HUES6 (cell line): ENCODE data around the gene ERBB4.
"Not testable (repeated sequence)": the region's sequence is repeated elsewhere in the genome, so short reads cannot be mapped to it uniquely, and the experiment has no call there.

Experiments
- H3K27ac ChIP-seq: 2 replicates; pipeline ENCODE4 v1.7.0; 2013; ENCODE audit warnings: low read depth, mild to moderate bottlenecking, low read length, inconsistent platforms
- H3K27me3 ChIP-seq: 2 replicates; pipeline ENCODE4 v1.6.1; 2013; ENCODE audit warnings: low read length; ENCODE audit not compliant: control insufficient read depth, insufficient read depth
- H3K36me3 ChIP-seq: 2 replicates; pipeline ENCODE4 v1.6.1; 2013; ENCODE audit warnings: low read length; ENCODE audit not compliant: control insufficient read depth, insufficient read depth
- H3K4me1 ChIP-seq: 2 replicates; pipeline ENCODE4 v1.6.1; 2013; ENCODE audit warnings: low read length; ENCODE audit not compliant: control insufficient read depth, insufficient read depth
- H3K4me3 ChIP-seq: 2 replicates; pipeline ENCODE4 v1.5.1; 2013; ENCODE audit warnings: low read depth, low read length
- H3K9ac ChIP-seq: one replicate; pipeline ENCODE4 v1.6.1; 2013; ENCODE audit warnings: mild to moderate bottlenecking, low read length
- H3K9me3 ChIP-seq: 2 replicates; pipeline ENCODE4 v1.6.1; 2013; ENCODE audit warnings: low read depth, low read length; ENCODE audit not compliant: control insufficient read depth, insufficient read depth

Gene ERBB4

DNA sequence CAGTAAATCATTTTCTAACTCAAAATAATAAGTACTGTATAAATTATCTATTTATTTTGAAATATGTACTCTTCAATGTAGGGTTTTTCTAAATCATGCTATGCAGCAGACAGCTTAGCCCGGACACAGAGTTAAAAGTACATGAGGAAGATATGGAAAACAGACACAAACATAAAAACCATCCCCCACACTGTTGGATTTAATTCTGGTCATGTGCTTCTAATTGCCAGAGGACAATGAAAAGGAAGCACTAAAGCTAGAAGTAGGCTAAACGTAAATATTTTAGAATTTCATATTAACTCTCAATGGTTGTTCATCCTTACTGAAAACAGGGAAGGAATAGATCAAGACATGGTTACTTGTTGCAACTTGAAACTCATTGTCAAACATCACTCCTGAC lies 420.7 kb downstream of the ERBB4 start:
- H3K9me3 ChIP-seq = no peaks in the 10 kb centered on the region
- H3K36me3 ChIP-seq = no peaks in the 10 kb centered on the region
- H3K27ac ChIP-seq = no peak overlapping the region
- H3K4me1 ChIP-seq = peaks cover 5% of the 10 kb centered on the region; the same call in 1 of the 2 replicates
- no peak overlapping the region for H3K4me3 ChIP-seq
- H3K9ac ChIP-seq = no peak overlapping the region
- H3K27me3 ChIP-seq = no peaks in the 10 kb centered on the region

DNA sequence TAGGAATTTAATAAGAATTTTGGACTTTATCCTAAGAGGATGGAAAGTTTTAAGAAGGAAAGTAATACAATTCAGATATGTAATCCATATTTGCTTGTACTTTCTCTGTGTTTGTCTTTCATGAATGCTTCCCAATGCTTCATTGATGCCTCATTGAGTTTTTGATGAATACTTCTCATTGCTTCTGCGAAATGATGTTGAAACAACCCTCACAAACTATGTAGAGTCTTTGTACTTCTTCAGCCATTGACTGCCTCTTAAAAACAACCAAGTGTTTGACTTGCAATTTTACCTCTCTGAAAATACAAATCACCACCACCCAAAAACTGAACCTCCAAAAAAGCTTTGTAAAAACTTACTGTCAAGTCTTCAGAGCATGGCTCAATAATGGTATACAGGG lies 424.1 kb downstream of the ERBB4 start:
- H3K4me1 ChIP-seq = peaks cover 21% of the 10 kb centered on the region
- no peak overlapping the region for H3K4me3 ChIP-seq
- no peak overlapping the region for H3K27ac ChIP-seq
- no peak overlapping the region for H3K9ac ChIP-seq
- H3K36me3 ChIP-seq = no peaks in the 10 kb centered on the region
- H3K27me3 ChIP-seq = no peaks in the 10 kb centered on the region
- H3K9me3 ChIP-seq = no peaks in the 10 kb centered on the region

DNA sequence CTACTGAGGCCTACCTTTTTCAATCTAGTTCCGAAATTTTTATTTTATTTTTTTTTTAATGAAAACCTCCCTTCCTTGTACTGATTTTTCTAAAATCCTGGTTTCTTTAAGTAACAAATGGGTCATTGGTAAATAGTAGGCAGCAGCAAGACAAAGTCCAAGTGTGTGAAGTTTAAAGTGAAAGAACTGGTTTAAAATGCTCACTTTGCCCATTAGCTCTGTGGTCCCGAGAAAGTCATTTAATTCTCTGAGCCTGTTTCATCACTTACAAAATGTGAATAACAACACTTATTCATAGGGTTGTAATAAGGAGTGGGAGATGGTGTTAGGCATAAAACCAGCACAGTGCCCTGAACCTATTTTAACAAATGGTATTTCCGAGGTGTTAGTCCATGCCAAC lies 426.2 kb downstream of the ERBB4 start:
- Histone ChIP-seq H3K4me3 (no peak overlapping the region), H3K36me3 (no peaks in the 10 kb centered on the region), H3K9me3 (no peaks in the 10 kb centered on the region), H3K27me3 (no peaks in the 10 kb centered on the region), H3K9ac (no peak overlapping the region), H3K27ac (no peak overlapping the region), H3K4me1 (peaks cover 16% of the 10 kb centered on the region)

DNA sequence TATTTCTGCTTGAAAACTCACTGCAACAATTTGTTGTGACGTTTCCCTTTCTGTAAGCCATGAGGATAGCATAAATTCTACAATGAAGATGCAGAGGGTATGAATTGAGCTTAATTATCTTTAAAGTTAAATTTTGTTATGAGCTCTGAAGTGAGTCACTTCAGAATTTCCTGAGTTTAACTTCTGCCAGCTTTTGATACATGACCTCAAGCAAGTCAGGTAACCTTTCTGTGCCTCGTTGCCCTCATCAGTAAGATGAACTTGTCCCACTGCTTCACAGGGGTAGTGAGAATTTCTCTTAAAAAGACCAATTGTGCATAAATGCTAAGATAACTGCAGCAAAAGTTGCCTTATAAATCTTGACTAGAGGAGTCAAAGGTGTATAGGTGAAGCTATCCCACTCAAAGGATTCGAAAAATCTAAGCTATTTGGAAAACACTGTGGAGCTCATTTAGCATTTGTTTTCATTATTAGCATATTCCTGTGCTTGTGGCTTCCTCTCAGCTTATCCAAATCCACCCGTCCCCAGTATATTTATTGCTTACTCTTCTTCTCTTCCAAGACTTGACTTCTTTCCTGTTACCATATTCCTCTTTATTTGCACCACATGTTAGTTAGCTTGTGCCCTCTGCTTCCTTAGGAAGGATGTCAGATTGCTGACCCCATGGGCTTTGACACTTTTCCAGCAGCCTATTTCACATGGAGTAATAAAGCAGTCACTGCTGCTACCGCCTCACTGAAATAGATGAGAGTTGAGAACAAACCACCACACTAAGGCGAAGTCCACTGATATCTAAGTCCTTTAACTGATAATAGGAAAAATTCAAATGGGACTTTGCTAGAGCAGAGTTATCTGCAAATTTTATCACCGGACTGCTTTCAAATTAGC lies 428.6 kb downstream of the ERBB4 start:
- Histone ChIP-seq H3K9me3 (peaks cover 19% of the 10 kb centered on the region), H3K4me3 (no peak overlapping the region), H3K27ac (no peak overlapping the region), H3K36me3 (no peaks in the 10 kb centered on the region), H3K4me1 (peaks cover 16% of the 10 kb centered on the region), H3K9ac (no peak overlapping the region), H3K27me3 (no peaks in the 10 kb centered on the region)

DNA sequence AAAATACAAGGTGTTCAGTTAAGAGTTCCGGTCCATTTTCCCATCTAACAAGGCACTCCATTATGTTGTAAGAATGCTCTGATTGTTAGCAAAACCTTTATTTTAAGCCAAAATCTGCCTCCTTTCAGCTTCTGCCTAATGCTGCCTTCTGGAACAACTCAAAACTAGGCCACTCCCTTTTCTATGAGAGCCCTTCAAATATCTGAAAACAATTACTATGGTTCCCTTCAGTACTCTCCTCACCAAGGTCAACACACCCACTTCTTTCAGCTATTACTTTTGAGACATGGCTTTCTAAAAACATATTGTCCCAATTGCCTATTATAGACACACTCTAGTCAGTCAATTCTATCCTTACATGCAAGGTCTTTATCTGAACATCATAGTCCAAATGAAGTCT lies 429.4 kb downstream of the ERBB4 start:
- no peak overlapping the region for H3K9ac ChIP-seq
- H3K9me3 ChIP-seq = peaks cover 19% of the 10 kb centered on the region
- H3K4me3 ChIP-seq = no peak overlapping the region
- peaks cover 16% of the 10 kb centered on the region for H3K4me1 ChIP-seq
- H3K27me3 ChIP-seq = no peaks in the 10 kb centered on the region
- H3K27ac ChIP-seq = no peak overlapping the region
- no peaks in the 10 kb centered on the region for H3K36me3 ChIP-seq

DNA sequence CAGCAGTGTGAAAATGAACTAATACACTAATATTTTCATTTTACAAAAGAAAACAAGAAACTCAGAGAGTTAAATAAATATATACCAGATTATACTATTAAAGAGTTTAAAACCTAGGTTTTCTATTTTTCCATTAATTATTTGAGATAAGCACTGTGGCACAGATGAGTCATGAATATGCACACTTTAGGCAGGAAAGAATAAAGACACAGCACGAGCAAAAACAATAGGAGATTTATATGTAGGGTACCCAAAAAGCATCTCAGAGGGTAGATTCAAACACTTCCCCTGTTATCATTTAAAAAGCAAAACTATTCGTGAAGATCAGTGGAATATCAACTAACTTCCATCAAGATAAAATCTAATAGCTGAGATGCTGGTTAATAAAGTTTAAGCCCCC lies 430.6 kb downstream of the ERBB4 start:
- H3K9me3 ChIP-seq = peaks cover 19% of the 10 kb centered on the region
- no peak overlapping the region for H3K4me3 ChIP-seq
- peaks cover 16% of the 10 kb centered on the region for H3K4me1 ChIP-seq
- no peaks in the 10 kb centered on the region for H3K27me3 ChIP-seq
- no peak overlapping the region for H3K9ac ChIP-seq
- no peak overlapping the region for H3K27ac ChIP-seq
- H3K36me3 ChIP-seq = no peaks in the 10 kb centered on the region

DNA sequence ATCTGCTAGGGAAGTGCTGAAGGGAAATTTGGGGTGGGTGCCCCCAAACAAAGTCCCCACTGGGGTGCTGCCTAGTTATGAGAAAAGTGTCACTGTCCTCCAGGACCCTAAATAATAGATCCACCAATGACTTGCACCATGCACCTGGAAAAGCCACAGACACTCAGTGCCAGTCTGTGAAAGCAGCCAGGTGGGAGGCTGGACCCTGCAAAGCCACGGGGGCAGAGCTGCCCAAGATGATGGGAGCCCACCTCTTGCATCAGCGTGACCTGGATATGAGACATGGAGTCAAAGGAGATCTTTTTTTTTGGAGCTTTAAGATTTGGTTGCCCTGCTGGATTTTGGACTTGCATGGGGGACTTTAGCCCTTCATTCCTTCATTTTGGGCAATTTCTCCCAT lies 431.6 kb downstream of the ERBB4 start:
- H3K27me3 ChIP-seq = no peaks in the 10 kb centered on the region
- H3K9me3 ChIP-seq = peaks cover 19% of the 10 kb centered on the region
- peaks cover 16% of the 10 kb centered on the region for H3K4me1 ChIP-seq
- no peak overlapping the region for H3K4me3 ChIP-seq
- H3K27ac ChIP-seq = no peak overlapping the region
- H3K36me3 ChIP-seq = no peaks in the 10 kb centered on the region
- H3K9ac ChIP-seq = no peak overlapping the region

DNA sequence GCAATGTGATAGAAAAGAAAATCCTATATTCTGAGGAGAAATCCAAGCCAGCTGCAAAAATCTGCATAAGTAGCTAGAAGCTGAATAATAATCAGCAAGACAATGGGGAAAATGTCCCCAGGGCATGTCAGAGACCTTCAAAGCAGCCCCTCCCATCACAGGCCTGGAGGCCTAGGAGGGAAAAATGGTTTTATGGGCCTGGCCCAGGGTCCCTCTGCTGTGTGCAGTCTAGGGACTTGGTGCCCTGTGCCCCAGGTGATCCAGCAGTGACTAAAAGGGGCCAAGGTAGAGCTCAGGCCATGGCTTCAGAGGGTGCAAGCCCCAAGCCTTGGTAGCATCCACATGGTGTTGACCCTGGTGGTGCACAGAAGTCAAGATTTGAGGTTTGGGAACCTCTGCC lies 432.1 kb downstream of the ERBB4 start:
- peaks cover 16% of the 10 kb centered on the region for H3K4me1 ChIP-seq
- not testable (repeated sequence) for H3K9ac ChIP-seq, H3K4me3 ChIP-seq

DNA sequence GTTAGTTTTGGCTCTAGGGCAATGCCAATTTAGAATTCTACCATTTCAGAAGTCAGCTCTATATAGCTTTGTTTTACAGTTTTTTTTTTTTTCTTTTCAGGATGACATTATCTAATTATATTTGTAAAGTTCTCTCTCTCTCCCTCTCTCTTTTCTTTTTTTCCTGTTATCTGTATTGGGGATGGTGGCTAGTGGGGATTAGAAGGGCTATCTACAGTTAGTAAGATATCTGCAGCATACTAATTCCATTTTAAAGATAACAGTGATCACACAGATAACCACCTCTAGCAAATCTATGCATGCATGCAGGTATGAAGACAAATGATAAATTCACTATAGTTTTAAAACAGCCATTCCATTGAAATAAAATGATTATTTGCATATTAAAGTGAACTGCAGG lies 438.9 kb downstream of the ERBB4 start:
- no peak overlapping the region for H3K9ac ChIP-seq
- no peaks in the 10 kb centered on the region for H3K9me3 ChIP-seq
- H3K36me3 ChIP-seq = no peaks in the 10 kb centered on the region
- H3K4me3 ChIP-seq = no peak overlapping the region
- no peak overlapping the region for H3K27ac ChIP-seq
- no peaks in the 10 kb centered on the region for H3K4me1 ChIP-seq
- no peaks in the 10 kb centered on the region for H3K27me3 ChIP-seq

More for the DNA sequence above, 432.1 kb downstream of the ERBB4 start:
- peaks cover 19% of the 10 kb centered on the region for H3K9me3 ChIP-seq
- not testable (repeated sequence) for H3K27me3 ChIP-seq, H3K27ac ChIP-seq, H3K36me3 ChIP-seq

DNA sequence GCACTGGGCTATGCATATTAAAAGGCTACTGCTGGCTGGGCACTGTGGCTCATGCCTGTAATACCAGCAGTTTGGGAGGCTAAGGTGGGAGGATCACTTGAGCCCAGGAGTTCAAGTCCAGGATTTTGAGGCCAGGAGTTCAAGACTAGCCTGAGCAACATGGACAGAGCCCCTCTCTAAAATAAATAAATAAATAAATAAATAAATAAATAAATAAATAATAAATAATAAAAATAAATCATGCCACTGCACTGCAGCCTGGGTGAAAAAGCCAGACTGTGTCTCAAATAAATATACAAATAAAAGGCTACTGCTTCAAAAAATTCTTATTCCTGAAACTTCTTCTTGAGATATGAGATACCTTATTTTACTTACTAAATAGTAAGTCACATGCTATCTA lies 439.6 kb downstream of the ERBB4 start:
- H3K4me3 ChIP-seq = no peak overlapping the region
- no peak overlapping the region for H3K9ac ChIP-seq
- H3K36me3 ChIP-seq = no peaks in the 10 kb centered on the region
- H3K27ac ChIP-seq = no peak overlapping the region
- no peaks in the 10 kb centered on the region for H3K4me1 ChIP-seq
- H3K27me3 ChIP-seq = no peaks in the 10 kb centered on the region
- no peaks in the 10 kb centered on the region for H3K9me3 ChIP-seq

DNA sequence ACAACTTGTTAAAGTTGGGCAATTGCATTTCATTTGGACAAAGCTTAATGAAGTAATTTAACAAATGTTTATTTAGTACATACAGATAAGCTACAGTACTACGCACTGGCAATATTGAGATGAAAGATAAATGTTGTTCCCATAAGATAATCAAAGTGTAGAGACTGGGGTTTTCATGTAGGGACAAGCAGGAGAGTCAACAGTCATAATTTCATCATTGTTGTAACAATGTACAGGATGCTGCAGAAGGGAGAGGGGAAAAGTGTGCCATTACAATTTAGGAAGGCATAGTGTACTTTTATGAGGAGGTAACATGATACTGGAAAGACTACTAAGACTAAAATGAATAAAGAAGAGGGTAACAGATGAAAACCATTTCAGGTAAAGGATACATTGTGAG lies 441.6 kb downstream of the ERBB4 start:
- H3K9me3 ChIP-seq = no peaks in the 10 kb centered on the region
- H3K36me3 ChIP-seq = no peaks in the 10 kb centered on the region
- H3K27ac ChIP-seq = no peak overlapping the region
- no peak overlapping the region for H3K4me3 ChIP-seq
- H3K27me3 ChIP-seq = no peaks in the 10 kb centered on the region
- no peak overlapping the region for H3K9ac ChIP-seq
- H3K4me1 ChIP-seq = no peaks in the 10 kb centered on the region
